Measurements from ENCODE around the gene CCDC30.

GRCh38 chr1:42700006-42700405 is 236.9 kb downstream of the CCDC30 start:
- TF ChIP-seq CTCF (IDR thresholded peaks at IDR 0.05; ENCODE audit: low read depth, low read length) (no peak), EZH2phosphoT487 (IDR thresholded peaks at IDR 0.05; ENCODE audit: low read depth) (no peak)
